HepG2 (cell line): Measurements from ENCODE around the gene HOXB5. TPM values are rescaled to one million over a fixed set of nuclear protein-coding genes. Genes with fewer than 3 reads are reported as not detected.

ENCODE experiments used
- ATAC-seq: fragments of 200-7000 bp; cut with Tn5 transposase; 3 replicates; pipeline ENCODE4 v1.9.1; 2020; ENCODE audit warnings: mild to moderate bottlenecking, moderate library complexity
- BruUV-seq: library from RNA; stranded (reverse); fragments of 400-500 nt; replicated peaks from 2 replicates; lab custom pipeline; 2021; lab: Mats Ljungman, UMichigan
- CTCF ChIA-PET: fragments of 300-600 bp; formaldehyde crosslinking; extraction: SDS; loops from one replicate; lab custom pipeline; 2021; ENCODE audit warnings: low total read pairs, inconsistent platforms, low intra/inter-chr PET ratio; lab: Yijun Ruan, JAX
- POLR2A ChIA-PET: fragments of 350-600 bp; sonication (Branson Sonifier 250); formaldehyde crosslinking; loops from one replicate; lab custom pipeline; 2020; ENCODE audit warnings: antibody characterized with exemption, inconsistent platforms; lab: Yijun Ruan, JAX
- DNase-seq: peaks from one replicate; pipeline ENCODE4 v3.0.0-alpha.2; 2015; ENCODE audit warnings: low spot score
- FAIRE-seq: peaks from 3 replicates; lab custom pipeline; 2011; peaks lifted over from hg19 to GRCh38; lab: Jason Lieb, UNC
- H2AFZ ChIP-seq: one replicate; pipeline ENCODE4 v1.6.1; 2011; ENCODE audit warnings: low read length, inconsistent platforms
- H3K27ac ChIP-seq: fragments of 300-600 bp; 3 replicates; pipeline ENCODE4 v1.8.0; 2011; ENCODE audit warnings: mixed run types, mild to moderate bottlenecking, mixed read lengths, low read length, inconsistent platforms; ENCODE audit not compliant: insufficient read depth; ENCODE audit errors: extremely low read length
- H3K27me3 ChIP-seq, 2 experiments: fragments of 200-600 bp in 1 of 2; 2 replicates in 1 of 2; 3 replicates in 1 of 2; pipeline versions ENCODE4 v1.6.0 to v1.8.0; 2011; ENCODE audit warnings: low read length in 2 of 2, mild to moderate bottlenecking in 2 of 2, moderate library complexity in 2 of 2, inconsistent platforms in 1 of 2; ENCODE audit not compliant: insufficient read depth in 2 of 2, control insufficient read depth in 1 of 2
- H3K36me3 ChIP-seq, 2 experiments: fragments of 200-600 bp in 1 of 2; replicated peaks in 1 of 2; 2 replicates in 1 of 2; 3 replicates in 1 of 2; pipeline versions ENCODE4 v1.5.1 to v1.8.0; 2011; ENCODE audit warnings: low read length in 2 of 2, inconsistent platforms in 1 of 2; ENCODE audit not compliant: insufficient read depth in 2 of 2, control insufficient read depth in 1 of 2
- H3K4me1 ChIP-seq: 2 replicates; pipeline ENCODE4 v1.5.1; 2012; ENCODE audit warnings: low read length, inconsistent platforms; ENCODE audit not compliant: insufficient read depth
- H3K4me2 ChIP-seq: 2 replicates; pipeline ENCODE4 v1.6.0; 2011; ENCODE audit warnings: low read depth, low read length, inconsistent platforms
- H3K4me3 ChIP-seq, 3 experiments: fragments of 200-600 bp in 1 of 3; sonication (generic), shearing (Covaris generic) in 1 of 3; replicated peaks in 1 of 3; 2 replicates each; pipeline ENCODE4 v1.5.1; 2011 to 2016; ENCODE audit warnings: low read length in 3 of 3, inconsistent platforms in 2 of 3, low read depth in 2 of 3, mild to moderate bottlenecking in 2 of 3, control low read depth in 1 of 3, mixed read lengths in 1 of 3; ENCODE audit not compliant: insufficient read depth in 1 of 3
- H3K79me2 ChIP-seq: one replicate; pipeline ENCODE4 v1.6.1; 2011; ENCODE audit warnings: low read length, inconsistent platforms; ENCODE audit not compliant: insufficient read depth
- H3K9ac ChIP-seq: 2 replicates; pipeline ENCODE4 v1.6.0; 2011; ENCODE audit warnings: mild to moderate bottlenecking, low read depth, low read length, inconsistent platforms; ENCODE audit not compliant: insufficient read depth
- H3K9me3 ChIP-seq: 2 replicates; pipeline ENCODE4 v1.5.1; 2012; ENCODE audit warnings: mild to moderate bottlenecking, low read length
- H4K20me1 ChIP-seq: 2 replicates; pipeline ENCODE4 v1.6.0; 2011; ENCODE audit warnings: inconsistent platforms, mild to moderate bottlenecking, low read length, moderate library complexity; ENCODE audit not compliant: insufficient read depth
- NR3C1 ChIP-seq: sonication (generic); formaldehyde crosslinking; IDR thresholded peaks from 2 replicates; pipeline ENCODE4 v1.4.0; 2020; ENCODE audit warnings: missing genetic modification reagents
- RBAK ChIP-seq: sonication (generic); formaldehyde crosslinking; IDR thresholded peaks from 2 replicates; pipeline ENCODE4 v1.5.1; 2020; ENCODE audit warnings: mild to moderate bottlenecking, missing genetic modification reagents
- THYN1 ChIP-seq: sonication (generic); formaldehyde crosslinking; IDR thresholded peaks from 2 replicates; pipeline ENCODE4 v1.8.1; 2023; ENCODE audit warnings: low read depth, mild to moderate bottlenecking, moderate library complexity, missing genetic modification reagents, borderline replicate concordance
- TOE1 ChIP-seq: sonication (generic); formaldehyde crosslinking; IDR thresholded peaks from 2 replicates; pipeline ENCODE4 v1.4.0; 2020; ENCODE audit warnings: mild to moderate bottlenecking, missing genetic modification reagents
- ZFP36L2 ChIP-seq: sonication (generic); formaldehyde crosslinking; IDR thresholded peaks from 2 replicates; pipeline ENCODE4 v1.4.0; 2020; ENCODE audit warnings: missing genetic modification reagents
- ZNF3 ChIP-seq: IDR thresholded peaks from 2 replicates; pipeline ENCODE4 v1.7.0; 2017; ENCODE audit warnings: inconsistent platforms
- ZNF350 ChIP-seq: sonication (generic); formaldehyde crosslinking; IDR thresholded peaks from 2 replicates; pipeline ENCODE4 v1.4.0; 2020; ENCODE audit warnings: mild to moderate bottlenecking, low read depth, missing genetic modification reagents, borderline replicate concordance
- ZNF549 ChIP-seq: sonication (generic); formaldehyde crosslinking; IDR thresholded peaks from 2 replicates; pipeline ENCODE4 v1.5.0; 2020; ENCODE audit warnings: missing genetic modification reagents
- ZNF891 ChIP-seq: sonication (generic); formaldehyde crosslinking; IDR thresholded peaks from 2 replicates; pipeline ENCODE4 v1.5.0; 2020; ENCODE audit warnings: mild to moderate bottlenecking, missing genetic modification reagents
- WGBS: methylation state at CpG from one replicate; pipeline ENCODE4 v1.1.6; 2017; ENCODE audit warnings: low lambda C conversion rate; 5-methylcytosine and 5-hydroxymethylcytosine counted together
- in situ Hi-C: cut with HindIII; loops from 2 replicates; pipeline ENCODE4 v1.10.0; 2017; ENCODE audit warnings: low pct_unique_long_range_greater_than_20kb; ENCODE audit not compliant: extremely low pct_ligation_motif_present
- intact Hi-C: fragments of 100-400 bp; cut with micrococcal nuclease; formaldehyde crosslinking; loops from one replicate; pipeline ENCODE4 v1.10.0; 2022; ENCODE audit not compliant: unreplicated experiment
- polyA plus RNA-seq, 8 experiments: library from polyadenylated mRNA; depleted of rRNA in 3 of 8; stranded (reverse) in 7 of 8; unstranded in 1 of 8; fragments of >200 nt; fragmentation: Illumina TruSeq in 4 of 8; extraction: Trizol in 4 of 8; gene quantifications; 2 replicates each; pipeline versions ENCODE4 v1.2.1 to v1.2.3, GENCODE V29; 2011 to 2016; ENCODE audit warnings: low read depth in 4 of 8, missing spikeins in 1 of 8, mixed read lengths in 1 of 8; ENCODE audit not compliant: insufficient read depth in 1 of 8
- total RNA-seq, 5 experiments: library from RNA; depleted of rRNA; stranded (reverse); fragments of >200 nt; fragmentation: Illumina TruSeq; extraction: Trizol; gene quantifications; 2 replicates each; pipeline ENCODE4 v1.2.3, GENCODE V29; 2016; ENCODE audit warnings: low read depth in 1 of 5
- TF ChIP-seq, protein P1 (sequence below): sonication (generic); formaldehyde crosslinking; conservative IDR thresholded peaks from 2 replicates; pipeline ENCODE4 v1.4.0; 2020; ENCODE audit warnings: mild to moderate bottlenecking, missing genetic modification reagents, moderate library complexity
- TF ChIP-seq, protein P2 (sequence below): sonication (generic); formaldehyde crosslinking; IDR thresholded peaks from 2 replicates; pipeline ENCODE4 v1.4.0; 2020; ENCODE audit warnings: mild to moderate bottlenecking, missing genetic modification reagents
- TF ChIP-seq, protein P3 (sequence below): sonication (generic); formaldehyde crosslinking; conservative IDR thresholded peaks from 2 replicates; pipeline ENCODE4 v1.8.1; 2023; ENCODE audit warnings: missing genetic modification reagents

Gene HOXB5
- total and polyA plus RNA-seq, 2 of the 13 experiments (the other 11 are each of a cell fraction or from before 2014, with no cell fraction given) = not detected

DNA sequence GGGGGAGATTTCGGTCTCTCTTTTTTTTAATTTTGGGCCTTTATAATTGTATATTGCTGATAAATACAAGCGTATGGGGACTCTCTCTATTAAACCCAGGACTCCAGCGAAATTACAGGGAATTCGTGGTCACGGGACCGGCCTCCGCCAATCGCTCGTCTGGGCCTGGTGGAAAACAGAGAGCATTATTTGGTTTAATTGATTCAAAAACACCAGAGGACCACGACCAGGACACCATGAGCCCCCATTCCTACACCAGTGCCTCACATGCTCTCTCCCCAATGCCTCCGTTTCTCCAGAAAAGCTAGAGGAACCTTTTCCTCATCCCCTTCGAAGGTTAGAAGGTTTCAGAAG, 48.6 kb downstream of the HOXB5 start, which contains the start of gene HOXB2:
Gene HOXB2 (minus strand): TSS at position 88 of the 354 bp plus-strand sequence. CDS start 198 bp downstream, outside the sequence.
- no peak for FAIRE-seq
- H3K79me2 ChIP-seq = no peaks in the 10 kb centered on the region
- WGBS = 52% methylated on average over 12 of the region's 12 CpGs
- ChIA-PET CTCF (no interaction called here), POLR2A (no interaction called here)
- H4K20me1 ChIP-seq = no peaks in the 10 kb centered on the region; the same call in 1 of the 2 replicates
- no peak within 1 kb of the TSS for H3K4me3 ChIP-seq
- in situ Hi-C loops = no loop called here
- no peak within 1 kb of the TSS for H2AFZ ChIP-seq
- no peaks in the 10 kb centered on the region for H3K4me1 ChIP-seq
- no TSS peak for BruUV-seq
- intact Hi-C loops = no loop called here
- no peak within 1 kb of the TSS for H3K4me2 ChIP-seq
- peaks cover 10 to 97% of the 10 kb centered on the region in 2 experiments for H3K27me3 ChIP-seq
- H3K27ac ChIP-seq = no peak within 1 kb of the TSS
- TF ChIP-seq TOE1 (CRISPR knock-in tag) = no peak
- TF ChIP-seq, protein P1, sequence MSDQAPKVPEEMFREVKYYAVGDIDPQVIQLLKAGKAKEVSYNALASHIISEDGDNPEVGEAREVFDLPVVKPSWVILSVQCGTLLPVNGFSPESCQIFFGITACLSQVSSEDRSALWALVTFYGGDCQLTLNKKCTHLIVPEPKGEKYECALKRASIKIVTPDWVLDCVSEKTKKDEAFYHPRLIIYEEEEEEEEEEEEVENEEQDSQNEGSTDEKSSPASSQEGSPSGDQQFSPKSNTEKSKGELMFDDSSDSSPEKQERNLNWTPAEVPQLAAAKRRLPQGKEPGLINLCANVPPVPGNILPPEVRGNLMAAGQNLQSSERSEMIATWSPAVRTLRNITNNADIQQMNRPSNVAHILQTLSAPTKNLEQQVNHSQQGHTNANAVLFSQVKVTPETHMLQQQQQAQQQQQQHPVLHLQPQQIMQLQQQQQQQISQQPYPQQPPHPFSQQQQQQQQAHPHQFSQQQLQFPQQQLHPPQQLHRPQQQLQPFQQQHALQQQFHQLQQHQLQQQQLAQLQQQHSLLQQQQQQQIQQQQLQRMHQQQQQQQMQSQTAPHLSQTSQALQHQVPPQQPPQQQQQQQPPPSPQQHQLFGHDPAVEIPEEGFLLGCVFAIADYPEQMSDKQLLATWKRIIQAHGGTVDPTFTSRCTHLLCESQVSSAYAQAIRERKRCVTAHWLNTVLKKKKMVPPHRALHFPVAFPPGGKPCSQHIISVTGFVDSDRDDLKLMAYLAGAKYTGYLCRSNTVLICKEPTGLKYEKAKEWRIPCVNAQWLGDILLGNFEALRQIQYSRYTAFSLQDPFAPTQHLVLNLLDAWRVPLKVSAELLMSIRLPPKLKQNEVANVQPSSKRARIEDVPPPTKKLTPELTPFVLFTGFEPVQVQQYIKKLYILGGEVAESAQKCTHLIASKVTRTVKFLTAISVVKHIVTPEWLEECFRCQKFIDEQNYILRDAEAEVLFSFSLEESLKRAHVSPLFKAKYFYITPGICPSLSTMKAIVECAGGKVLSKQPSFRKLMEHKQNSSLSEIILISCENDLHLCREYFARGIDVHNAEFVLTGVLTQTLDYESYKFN (CRISPR knock-in tag) = no peak
- no peak for DNase-seq
- H3K9ac ChIP-seq = no peak within 1 kb of the TSS
- no peak for ATAC-seq
- H3K36me3 ChIP-seq = no peaks in the 10 kb centered on the region
- no peaks in the 10 kb centered on the region for H3K9me3 ChIP-seq

DNA sequence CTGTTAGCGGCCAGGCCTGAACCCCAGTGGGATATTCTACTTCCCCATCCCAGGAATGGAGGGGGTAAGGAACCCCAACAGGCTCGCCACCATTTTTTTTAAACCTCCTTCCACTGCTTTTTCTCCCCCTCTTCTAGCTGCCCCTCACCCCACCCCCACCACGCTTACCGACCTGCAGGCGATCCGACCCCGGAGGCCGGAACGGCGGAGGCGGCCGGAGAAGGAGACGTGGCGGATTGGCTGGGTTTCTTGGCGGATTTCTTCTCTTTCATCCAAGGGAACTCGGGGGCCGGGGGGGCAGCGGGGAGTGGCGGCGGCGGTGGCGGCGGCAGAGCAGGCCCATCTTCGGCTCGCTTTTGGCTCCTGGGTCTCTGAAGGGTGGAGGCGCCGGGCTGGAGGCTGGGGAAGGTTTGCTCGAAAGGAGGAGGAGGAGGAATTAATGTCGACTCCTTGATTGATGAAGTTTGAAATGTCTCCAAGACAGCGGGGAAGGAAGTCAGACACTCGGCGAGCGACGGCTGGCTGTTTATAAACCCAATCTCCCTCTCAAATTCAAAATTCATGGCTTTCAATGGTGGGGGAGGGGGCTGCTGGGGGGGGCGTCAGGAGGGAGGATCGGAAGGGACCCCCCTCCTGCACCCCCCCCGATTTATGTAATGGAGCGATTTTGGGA, 49.1 kb downstream of the HOXB5 start:
- H3K4me3 ChIP-seq = no peak overlapping the region
- H3K27me3 ChIP-seq = peaks cover 8 to 98% of the 10 kb centered on the region in 2 experiments
- H3K27ac ChIP-seq = no peak overlapping the region
- in situ Hi-C loops (no loop called here), intact Hi-C loops (no loop called here)
- DNase-seq (no peak), FAIRE-seq (no peak), ATAC-seq (no peak)
- H4K20me1 ChIP-seq = no peaks in the 10 kb centered on the region
- H3K79me2 ChIP-seq = no peaks in the 10 kb centered on the region
- no peak overlapping the region for H2AFZ ChIP-seq
- no TSS peak for BruUV-seq
- H3K9me3 ChIP-seq = no peaks in the 10 kb centered on the region
- no peak overlapping the region for H3K4me2 ChIP-seq
- H3K4me1 ChIP-seq = no peaks in the 10 kb centered on the region
- ChIA-PET POLR2A (no interaction called here), CTCF (no interaction called here)
- no peak overlapping the region for H3K9ac ChIP-seq
- no peaks in the 10 kb centered on the region for H3K36me3 ChIP-seq
- TF ChIP-seq ZNF3 (CRISPR knock-in tag) = no peak
- TF ChIP-seq, protein P2, sequence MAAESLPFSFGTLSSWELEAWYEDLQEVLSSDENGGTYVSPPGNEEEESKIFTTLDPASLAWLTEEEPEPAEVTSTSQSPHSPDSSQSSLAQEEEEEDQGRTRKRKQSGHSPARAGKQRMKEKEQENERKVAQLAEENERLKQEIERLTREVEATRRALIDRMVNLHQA (CRISPR knock-in tag) = no peak
- TF ChIP-seq, protein P3, sequence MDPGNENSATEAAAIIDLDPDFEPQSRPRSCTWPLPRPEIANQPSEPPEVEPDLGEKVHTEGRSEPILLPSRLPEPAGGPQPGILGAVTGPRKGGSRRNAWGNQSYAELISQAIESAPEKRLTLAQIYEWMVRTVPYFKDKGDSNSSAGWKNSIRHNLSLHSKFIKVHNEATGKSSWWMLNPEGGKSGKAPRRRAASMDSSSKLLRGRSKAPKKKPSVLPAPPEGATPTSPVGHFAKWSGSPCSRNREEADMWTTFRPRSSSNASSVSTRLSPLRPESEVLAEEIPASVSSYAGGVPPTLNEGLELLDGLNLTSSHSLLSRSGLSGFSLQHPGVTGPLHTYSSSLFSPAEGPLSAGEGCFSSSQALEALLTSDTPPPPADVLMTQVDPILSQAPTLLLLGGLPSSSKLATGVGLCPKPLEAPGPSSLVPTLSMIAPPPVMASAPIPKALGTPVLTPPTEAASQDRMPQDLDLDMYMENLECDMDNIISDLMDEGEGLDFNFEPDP (CRISPR knock-in tag) = no peak
- no peak for TF ChIP-seq ZNF891 (CRISPR knock-in tag)
- no peak for TF ChIP-seq RBAK (CRISPR knock-in tag)
- TF ChIP-seq ZNF350 = no peak
- TF ChIP-seq ZFP36L2 = no peak
- TF ChIP-seq THYN1 = no peak
- TF ChIP-seq ZNF549 (CRISPR knock-in tag) = no peak
- TF ChIP-seq NR3C1 (CRISPR knock-in tag) = no peak
- WGBS = 47% methylated on average over 38 of the region's 38 CpGs
